HEK293 (cell line): ENCODE results near the gene RDX.

Experiments
- CTCF ChIA-PET: fragments of 350-600 bp; formaldehyde crosslinking; extraction: SDS; loops from one replicate; lab custom pipeline; 2021; ENCODE audit warnings: antibody characterized with exemption; lab: Yijun Ruan, JAX
- POLR2A ChIA-PET: fragments of 300-600 bp; formaldehyde crosslinking; extraction: SDS; loops from one replicate; lab custom pipeline; 2020; ENCODE audit warnings: antibody characterized with exemption, inconsistent platforms; lab: Yijun Ruan, JAX
- H3K27ac ChIP-seq: fragments of 200-500 bp; sonication (Bioruptor generic); 2 replicates; pipeline ENCODE4 v1.5.1; 2014; ENCODE audit warnings: low read depth, low read length, control low read depth, inconsistent platforms; ENCODE audit errors: extremely low read depth
- H3K36me3 ChIP-seq, 2 experiments: fragments of 200-500 bp in 1 of 2; sonication (Bioruptor generic) in 1 of 2; 1 replicate in 1 of 2; 2 replicates in 1 of 2; pipeline ENCODE4 v1.5.1; 2014 to 2017; ENCODE audit warnings: inconsistent platforms in 2 of 2, low read length in 2 of 2; ENCODE audit not compliant: control insufficient read depth in 2 of 2, insufficient read depth in 1 of 2
- H3K4me1 ChIP-seq: fragments of 200-500 bp; sonication (Bioruptor generic); 2 replicates; pipeline ENCODE4 v1.5.1; 2014; ENCODE audit warnings: mild to moderate bottlenecking, low read length, inconsistent platforms; ENCODE audit not compliant: control insufficient read depth, insufficient read depth
- H3K4me3 ChIP-seq: 2 replicates; pipeline ENCODE4 v1.5.1; 2011; ENCODE audit warnings: low read depth, mild to moderate bottlenecking, control low read depth, low read length, moderate library complexity
- H3K9me3 ChIP-seq: fragments of 200-500 bp; sonication (Bioruptor generic); 2 replicates; pipeline ENCODE4 v1.5.1; 2014; ENCODE audit warnings: low read depth, low read length, inconsistent platforms; ENCODE audit not compliant: control insufficient read depth, insufficient read depth
- GLIS2 ChIP-seq: fragments of 450-650 bp; formaldehyde crosslinking; IDR thresholded peaks from 2 replicates; pipeline ENCODE4 v1.5.1; 2016; ENCODE audit warnings: missing biosample characterization, missing genetic modification characterization
- KLF1 ChIP-seq: fragments of 450-650 bp; formaldehyde crosslinking; IDR thresholded peaks from 2 replicates; pipeline ENCODE4 v1.5.1; 2016; ENCODE audit warnings: missing biosample characterization, missing genetic modification characterization
- KLF9 ChIP-seq: fragments of 450-650 bp; formaldehyde crosslinking; IDR thresholded peaks from 2 replicates; pipeline ENCODE4 v1.5.1; 2016; ENCODE audit warnings: missing biosample characterization, missing genetic modification characterization, low read depth
- MZF1 ChIP-seq: fragments of 450-650 bp; formaldehyde crosslinking; IDR thresholded peaks from 2 replicates; pipeline ENCODE4 v1.5.1; 2017; ENCODE audit warnings: missing biosample characterization, missing genetic modification characterization, borderline replicate concordance
- SALL2 ChIP-seq: fragments of 450-650 bp; formaldehyde crosslinking; IDR thresholded peaks from 2 replicates; pipeline ENCODE4 v1.5.0; 2017; ENCODE audit warnings: missing biosample characterization, mild to moderate bottlenecking, missing genetic modification characterization, borderline replicate concordance
- SETDB1 ChIP-seq: IDR thresholded peaks from one replicate; pipeline ENCODE4 v1.6.1; 2017; ENCODE audit warnings: mild to moderate bottlenecking, low read length, moderate library complexity, mixed read lengths; ENCODE audit not compliant: insufficient read length
- ZBTB21 ChIP-seq: fragments of 450-650 bp; formaldehyde crosslinking; IDR thresholded peaks from 2 replicates; pipeline ENCODE4 v1.5.1; 2017; ENCODE audit warnings: missing biosample characterization, missing genetic modification characterization
- ZEB2 ChIP-seq: fragments of 450-650 bp; formaldehyde crosslinking; IDR thresholded peaks from 2 replicates; pipeline ENCODE4 v1.5.1; 2016; ENCODE audit warnings: missing biosample characterization, missing genetic modification characterization
- ZFP37 ChIP-seq: fragments of 450-650 bp; formaldehyde crosslinking; IDR thresholded peaks from 2 replicates; pipeline ENCODE4 v1.5.1; 2016; ENCODE audit warnings: missing biosample characterization, missing genetic modification characterization
- ZNF133 ChIP-seq: fragments of 450-650 bp; formaldehyde crosslinking; IDR thresholded peaks from 2 replicates; pipeline ENCODE4 v1.5.1; 2016; ENCODE audit warnings: missing biosample characterization, missing genetic modification characterization
- ZNF146 ChIP-seq: fragments of 450-650 bp; formaldehyde crosslinking; IDR thresholded peaks from 2 replicates; pipeline ENCODE4 v1.5.1; 2016; ENCODE audit warnings: missing biosample characterization, missing genetic modification characterization
- ZNF16 ChIP-seq: fragments of 450-650 bp; formaldehyde crosslinking; IDR thresholded peaks from 2 replicates; pipeline ENCODE4 v1.5.1; 2016; ENCODE audit warnings: low read depth, missing biosample characterization, missing genetic modification characterization
- ZNF324 ChIP-seq: fragments of 450-650 bp; formaldehyde crosslinking; IDR thresholded peaks from 2 replicates; pipeline ENCODE4 v1.5.1; 2016; ENCODE audit warnings: missing biosample characterization, missing genetic modification characterization
- ZNF426 ChIP-seq: fragments of 450-650 bp; formaldehyde crosslinking; IDR thresholded peaks from 2 replicates; pipeline ENCODE4 v1.5.1; 2017; ENCODE audit warnings: missing biosample characterization, missing genetic modification characterization, mild to moderate bottlenecking, inconsistent platforms, moderate library complexity
- ZNF501 ChIP-seq: fragments of 450-650 bp; formaldehyde crosslinking; IDR thresholded peaks from 2 replicates; pipeline ENCODE4 v1.5.1; 2016; ENCODE audit warnings: missing biosample characterization, missing genetic modification characterization
- ZNF514 ChIP-seq: fragments of 450-650 bp; formaldehyde crosslinking; IDR thresholded peaks from 2 replicates; pipeline ENCODE4 v1.5.1; 2016; ENCODE audit warnings: missing biosample characterization, missing genetic modification characterization
- ZNF521 ChIP-seq: fragments of 450-650 bp; formaldehyde crosslinking; IDR thresholded peaks from 2 replicates; pipeline ENCODE4 v1.5.1; 2017; ENCODE audit warnings: missing biosample characterization, mild to moderate bottlenecking, missing genetic modification characterization
- ZNF529 ChIP-seq: fragments of 450-650 bp; formaldehyde crosslinking; IDR thresholded peaks from 2 replicates; pipeline ENCODE4 v1.5.1; 2017; ENCODE audit warnings: missing genetic modification characterization, missing biosample characterization; ENCODE audit not compliant: insufficient replicate concordance
- ZNF571 ChIP-seq: fragments of 450-650 bp; formaldehyde crosslinking; IDR thresholded peaks from 2 replicates; pipeline ENCODE4 v1.5.0; 2017; ENCODE audit warnings: missing biosample characterization, missing genetic modification characterization
- ZNF600 ChIP-seq: fragments of 450-650 bp; formaldehyde crosslinking; IDR thresholded peaks from 2 replicates; pipeline ENCODE4 v1.5.1; 2016; ENCODE audit warnings: missing biosample characterization, missing genetic modification characterization
- ZNF658 ChIP-seq: fragments of 450-650 bp; formaldehyde crosslinking; IDR thresholded peaks from 2 replicates; pipeline ENCODE4; 2016; ENCODE audit warnings: missing biosample characterization, missing genetic modification characterization
- ZNF747 ChIP-seq: fragments of 450-650 bp; formaldehyde crosslinking; IDR thresholded peaks from 2 replicates; pipeline ENCODE4 v1.5.1; 2016; ENCODE audit warnings: missing biosample characterization, missing genetic modification characterization
- ZNF768 ChIP-seq: fragments of 450-650 bp; formaldehyde crosslinking; IDR thresholded peaks from 2 replicates; pipeline ENCODE4 v1.5.1; 2018; ENCODE audit warnings: missing biosample characterization, mild to moderate bottlenecking, missing genetic modification characterization
- ZNF785 ChIP-seq: fragments of 450-650 bp; formaldehyde crosslinking; IDR thresholded peaks from 2 replicates; pipeline ENCODE4 v1.5.1; 2016; ENCODE audit warnings: missing biosample characterization, missing genetic modification characterization
- ZNF830 ChIP-seq: fragments of 450-650 bp; IDR thresholded peaks from 2 replicates; pipeline ENCODE4 v1.5.0; 2018; ENCODE audit warnings: missing biosample characterization, missing genetic modification characterization, low read depth, mild to moderate bottlenecking, moderate library complexity
- ZSCAN16 ChIP-seq: fragments of 450-650 bp; formaldehyde crosslinking; IDR thresholded peaks from 2 replicates; pipeline ENCODE4 v1.5.1; 2016; ENCODE audit warnings: missing biosample characterization, missing genetic modification characterization
- TF ChIP-seq, protein P1 (sequence below): fragments of 450-650 bp; formaldehyde crosslinking; IDR thresholded peaks from 2 replicates; pipeline ENCODE4 v1.5.1; 2016; ENCODE audit warnings: missing biosample characterization, missing genetic modification characterization
- TF ChIP-seq, protein P2 (sequence below): fragments of 450-650 bp; formaldehyde crosslinking; IDR thresholded peaks from 2 replicates; pipeline ENCODE4 v1.5.1; 2016; ENCODE audit warnings: missing biosample characterization, missing genetic modification characterization
- TF ChIP-seq, protein P3 (sequence below): fragments of 450-650 bp; formaldehyde crosslinking; IDR thresholded peaks from 2 replicates; pipeline ENCODE4 v1.5.0; 2017; ENCODE audit warnings: missing biosample characterization, missing genetic modification characterization, borderline replicate concordance
- TF ChIP-seq, protein P4 (sequence below): fragments of 450-650 bp; formaldehyde crosslinking; IDR thresholded peaks from 2 replicates; pipeline ENCODE4 v1.5.1; 2016; ENCODE audit warnings: missing biosample characterization, missing genetic modification characterization

Gene RDX

DNA sequence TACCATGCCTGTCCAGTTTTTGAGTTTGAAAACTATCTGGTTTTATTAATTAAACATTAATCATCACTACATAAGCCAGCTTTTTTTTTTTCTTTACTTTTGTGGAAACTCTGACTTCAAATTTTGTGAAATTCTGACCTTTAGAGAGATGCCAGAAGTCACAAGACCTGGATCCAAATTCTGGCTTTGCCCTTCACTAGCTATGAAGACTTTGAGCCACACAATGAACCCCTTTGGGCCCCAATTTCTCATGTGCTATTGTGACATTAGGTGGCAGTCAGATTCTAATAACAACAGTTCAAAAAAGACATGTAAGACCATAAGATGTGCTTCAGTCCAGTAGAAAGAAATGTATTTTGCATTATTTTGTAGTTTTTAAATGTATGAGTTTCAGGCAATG, 142.9 kb downstream of the RDX start:
- Histone ChIP-seq H3K4me3 (no peak overlapping the region), H3K36me3 (peaks cover 0 to 16% of the 10 kb centered on the region in 2 experiments; a peak in 1 of 3 replicates), H3K4me1 (no peaks in the 10 kb centered on the region), H3K9me3 (no peaks in the 10 kb centered on the region), H3K27ac (no peak overlapping the region)
- ChIA-PET CTCF (no interaction called here), POLR2A (interaction anchor here (0.7 kb wide), 1 partner anchor 1360 kb away, joined by 3 read pairs; no protein-coding TSS in a partner anchor)
- TF ChIP-seq KLF1 (tag by site-specific recombination): no peak
- TF ChIP-seq ZBTB21: no peak
- no peak for TF ChIP-seq ZNF16 (tag by site-specific recombination)
- TF ChIP-seq, protein P1, sequence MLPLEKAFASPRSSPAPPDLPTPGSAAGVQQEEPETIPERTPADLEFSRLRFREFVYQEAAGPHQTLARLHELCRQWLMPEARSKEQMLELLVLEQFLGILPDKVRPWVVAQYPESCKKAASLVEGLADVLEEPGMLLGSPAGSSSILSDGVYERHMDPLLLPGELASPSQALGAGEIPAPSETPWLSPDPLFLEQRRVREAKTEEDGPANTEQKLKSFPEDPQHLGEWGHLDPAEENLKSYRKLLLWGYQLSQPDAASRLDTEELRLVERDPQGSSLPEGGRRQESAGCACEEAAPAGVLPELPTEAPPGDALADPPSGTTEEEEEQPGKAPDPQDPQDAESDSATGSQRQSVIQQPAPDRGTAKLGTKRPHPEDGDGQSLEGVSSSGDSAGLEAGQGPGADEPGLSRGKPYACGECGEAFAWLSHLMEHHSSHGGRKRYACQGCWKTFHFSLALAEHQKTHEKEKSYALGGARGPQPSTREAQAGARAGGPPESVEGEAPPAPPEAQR: no peak
- no peak for TF ChIP-seq ZNF426 (tag by site-specific recombination)
- TF ChIP-seq, protein P2, sequence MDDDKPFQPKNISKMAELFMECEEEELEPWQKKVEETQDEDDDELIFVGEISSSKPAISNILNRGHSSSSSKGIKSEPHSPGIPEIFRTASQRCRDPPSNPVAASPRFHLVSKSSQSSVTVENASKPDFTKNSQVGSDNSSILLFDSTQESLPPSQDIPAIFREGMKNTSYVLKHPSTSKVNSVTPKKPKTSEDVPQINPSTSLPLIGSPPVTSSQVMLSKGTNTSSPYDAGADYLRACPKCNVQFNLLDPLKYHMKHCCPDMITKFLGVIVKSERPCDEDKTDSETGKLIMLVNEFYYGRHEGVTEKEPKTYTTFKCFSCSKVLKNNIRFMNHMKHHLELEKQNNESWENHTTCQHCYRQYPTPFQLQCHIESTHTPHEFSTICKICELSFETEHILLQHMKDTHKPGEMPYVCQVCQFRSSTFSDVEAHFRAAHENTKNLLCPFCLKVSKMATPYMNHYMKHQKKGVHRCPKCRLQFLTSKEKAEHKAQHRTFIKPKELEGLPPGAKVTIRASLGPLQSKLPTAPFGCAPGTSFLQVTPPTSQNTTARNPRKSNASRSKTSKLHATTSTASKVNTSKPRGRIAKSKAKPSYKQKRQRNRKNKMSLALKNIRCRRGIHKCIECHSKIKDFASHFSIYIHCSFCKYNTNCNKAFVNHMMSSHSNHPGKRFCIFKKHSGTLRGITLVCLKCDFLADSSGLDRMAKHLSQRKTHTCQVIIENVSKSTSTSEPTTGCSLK (tag by site-specific recombination): no peak
- no peak for TF ChIP-seq ZEB2 (tag by site-specific recombination)
- TF ChIP-seq, protein P3, sequence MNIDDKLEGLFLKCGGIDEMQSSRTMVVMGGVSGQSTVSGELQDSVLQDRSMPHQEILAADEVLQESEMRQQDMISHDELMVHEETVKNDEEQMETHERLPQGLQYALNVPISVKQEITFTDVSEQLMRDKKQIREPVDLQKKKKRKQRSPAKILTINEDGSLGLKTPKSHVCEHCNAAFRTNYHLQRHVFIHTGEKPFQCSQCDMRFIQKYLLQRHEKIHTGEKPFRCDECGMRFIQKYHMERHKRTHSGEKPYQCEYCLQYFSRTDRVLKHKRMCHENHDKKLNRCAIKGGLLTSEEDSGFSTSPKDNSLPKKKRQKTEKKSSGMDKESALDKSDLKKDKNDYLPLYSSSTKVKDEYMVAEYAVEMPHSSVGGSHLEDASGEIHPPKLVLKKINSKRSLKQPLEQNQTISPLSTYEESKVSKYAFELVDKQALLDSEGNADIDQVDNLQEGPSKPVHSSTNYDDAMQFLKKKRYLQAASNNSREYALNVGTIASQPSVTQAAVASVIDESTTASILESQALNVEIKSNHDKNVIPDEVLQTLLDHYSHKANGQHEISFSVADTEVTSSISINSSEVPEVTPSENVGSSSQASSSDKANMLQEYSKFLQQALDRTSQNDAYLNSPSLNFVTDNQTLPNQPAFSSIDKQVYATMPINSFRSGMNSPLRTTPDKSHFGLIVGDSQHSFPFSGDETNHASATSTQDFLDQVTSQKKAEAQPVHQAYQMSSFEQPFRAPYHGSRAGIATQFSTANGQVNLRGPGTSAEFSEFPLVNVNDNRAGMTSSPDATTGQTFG (tag by site-specific recombination): no peak
- TF ChIP-seq MZF1 (tag by site-specific recombination): no peak
- TF ChIP-seq, protein P4, sequence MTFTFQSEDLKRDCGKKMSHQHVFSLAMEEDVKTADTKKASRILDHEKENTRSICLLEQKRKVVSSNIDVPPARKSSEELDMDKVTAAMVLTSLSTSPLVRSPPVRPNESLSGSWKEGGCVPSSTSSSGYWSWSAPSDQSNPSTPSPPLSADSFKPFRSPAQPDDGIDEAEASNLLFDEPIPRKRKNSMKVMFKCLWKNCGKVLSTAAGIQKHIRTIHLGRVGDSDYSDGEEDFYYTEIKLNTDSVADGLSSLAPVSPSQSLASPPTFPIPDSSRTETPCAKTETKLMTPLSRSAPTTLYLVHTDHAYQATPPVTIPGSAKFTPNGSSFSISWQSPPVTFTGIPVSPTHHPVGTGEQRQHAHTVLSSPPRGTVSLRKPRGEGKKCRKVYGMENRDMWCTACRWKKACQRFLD (tag by site-specific recombination): no peak
- no peak for TF ChIP-seq ZNF324 (tag by site-specific recombination)
- TF ChIP-seq ZFP37: no peak
- TF ChIP-seq ZNF658 (tag by site-specific recombination): no peak
- TF ChIP-seq ZNF785 (tag by site-specific recombination): no peak
- no peak for TF ChIP-seq ZSCAN16 (tag by site-specific recombination)
- no peak for TF ChIP-seq ZNF529 (tag by site-specific recombination)
- no peak for TF ChIP-seq ZNF146
- no peak for TF ChIP-seq ZNF571 (tag by site-specific recombination)

DNA sequence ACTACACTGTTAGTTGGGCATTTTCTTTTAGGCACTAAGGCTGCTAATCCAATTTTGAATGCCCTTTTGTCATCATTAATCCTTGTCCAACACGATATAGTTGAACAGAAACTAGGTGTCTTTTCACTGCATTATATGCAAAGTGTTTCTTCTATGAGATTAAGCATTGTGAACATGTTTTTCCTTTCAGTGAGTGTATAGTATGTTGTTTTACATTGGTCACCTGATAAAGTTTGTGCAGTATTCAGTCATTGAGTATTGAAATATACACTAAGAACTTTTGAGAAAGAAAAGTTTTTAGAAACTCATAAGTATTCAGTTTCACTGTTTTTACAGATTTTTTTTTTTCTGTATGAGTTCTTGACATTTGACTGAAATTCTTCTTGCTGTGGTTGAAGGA, 144.2 kb downstream of the RDX start:
- H3K4me1 ChIP-seq: no peaks in the 10 kb centered on the region
- no peak overlapping the region for H3K4me3 ChIP-seq
- peaks cover 0 to 11% of the 10 kb centered on the region in 2 experiments; a peak in 1 of 3 replicates for H3K36me3 ChIP-seq
- no peaks in the 10 kb centered on the region for H3K9me3 ChIP-seq
- POLR2A ChIA-PET: no interaction called here
- CTCF ChIA-PET: interaction anchor here (0.9 kb wide), 1 partner anchor 10 kb away, joined by 3 read pairs; no protein-coding TSS in a partner anchor
- H3K27ac ChIP-seq: no peak overlapping the region
- TF ChIP-seq ZNF600 (tag by site-specific recombination): no peak
- no peak for TF ChIP-seq ZNF146
- TF ChIP-seq ZNF501 (tag by site-specific recombination): no peak
- no peak for TF ChIP-seq ZSCAN16 (tag by site-specific recombination)
- TF ChIP-seq ZNF747 (tag by site-specific recombination): no peak
- TF ChIP-seq ZNF830 (tag by site-specific recombination): no peak
- no peak for TF ChIP-seq ZNF521 (tag by site-specific recombination)
- TF ChIP-seq ZNF768 (tag by site-specific recombination): no peak
- TF ChIP-seq ZNF785 (tag by site-specific recombination): no peak
- no peak for TF ChIP-seq KLF9
- no peak for TF ChIP-seq ZNF514 (tag by site-specific recombination)
- TF ChIP-seq SETDB1: no peak
- no peak for TF ChIP-seq GLIS2 (tag by site-specific recombination)
- TF ChIP-seq SALL2 (tag by site-specific recombination): no peak
- TF ChIP-seq ZNF658 (tag by site-specific recombination): no peak
- no peak for TF ChIP-seq ZNF133
